Activated CD4-positive, alpha-beta memory T cell treated with anti-CD3 and anti-CD28 coated beads for 36 hours (primary cell): Measurements from ENCODE around the gene DNASE1L3. TPM values are rescaled to one million over a fixed set of nuclear protein-coding genes. Genes with fewer than 3 reads are reported as not detected.

Experiments
- CTCF ChIA-PET: fragments of 350-600 bp; sonication (Branson Sonifier 250); formaldehyde crosslinking; loops from one replicate; lab custom pipeline; 2021; ENCODE audit warnings: antibody characterized with exemption, inconsistent platforms; lab: Charles Lee
- POLR2A ChIA-PET: fragments of 350-600 bp; sonication (Branson Sonifier 250); formaldehyde crosslinking; loops from one replicate; lab custom pipeline; 2021; ENCODE audit warnings: antibody characterized with exemption; lab: Charles Lee
- DNase-seq: peaks from one replicate; pipeline ENCODE4 v3.0.0-alpha.2; 2020
- H3K27ac Mint-ChIP-seq: one replicate; pipeline ENCODE4 v1.8.0; 2021; ENCODE audit warnings: mixed read lengths
- H3K27me3 Mint-ChIP-seq: one replicate; pipeline ENCODE4 v1.8.0; 2021; ENCODE audit warnings: mixed read lengths
- H3K36me3 Mint-ChIP-seq: one replicate; pipeline ENCODE4 v1.8.0; 2021; ENCODE audit warnings: mixed read lengths
- H3K4me1 Mint-ChIP-seq: one replicate; pipeline ENCODE4 v1.8.0; 2021; ENCODE audit warnings: low read depth, mixed read lengths
- H3K4me3 Mint-ChIP-seq: one replicate; pipeline ENCODE4 v1.8.0; 2021; ENCODE audit warnings: mild to moderate bottlenecking, mixed read lengths
- H3K9me3 Mint-ChIP-seq: one replicate; pipeline ENCODE4 v1.8.0; 2021; ENCODE audit warnings: mixed read lengths
- intact Hi-C: fragments of 100-400 bp; cut with micrococcal nuclease; formaldehyde crosslinking; loops from one replicate; pipeline ENCODE4 v1.15.1; 2023
- total RNA-seq, 2 experiments: library from RNA; stranded (reverse); gene quantifications; one replicate each; pipeline ENCODE4 v1.2.3, GENCODE V29; 2021

Gene DNASE1L3
- total RNA-seq, 2 experiments from 2014 or later: not detected

DNA sequence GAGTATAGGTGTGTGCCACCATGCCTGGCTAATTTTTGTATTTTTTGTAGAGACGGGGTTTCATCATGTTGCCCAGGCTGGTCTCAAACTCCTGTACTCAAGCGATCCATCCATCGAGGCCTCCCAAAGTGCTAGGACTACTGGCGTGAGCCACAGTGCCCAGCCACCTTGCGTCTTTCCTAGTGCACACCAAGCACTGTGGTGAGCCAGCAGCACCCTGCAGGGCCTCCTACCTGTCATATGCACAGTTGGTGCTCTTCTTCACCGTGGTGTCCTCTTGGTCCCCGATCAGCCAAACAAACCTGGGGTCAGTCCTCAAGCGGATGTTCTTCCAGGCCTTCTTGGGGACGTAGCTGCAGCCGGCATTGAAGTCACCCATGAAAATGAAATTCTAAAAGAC, 13.2 kb downstream of the DNASE1L3 start:
- Mint-ChIP-seq H3K9me3 (no peaks in the 10 kb centered on the region), H3K4me3 (no peak overlapping the region), H3K27me3 (peaks cover 2% of the 10 kb centered on the region), H3K27ac (no peak overlapping the region), H3K4me1 (no peaks in the 10 kb centered on the region), H3K36me3 (no peaks in the 10 kb centered on the region)
- CTCF ChIA-PET: interaction anchor here (1.0 to 1.6 kb wide), 2 partner anchors 10 to 21 kb away, joined by 4 to 5 read pairs; no protein-coding TSS in a partner anchor
- no peak for DNase-seq
- intact Hi-C loops: no loop called here
- POLR2A ChIA-PET: no interaction called here

DNA sequence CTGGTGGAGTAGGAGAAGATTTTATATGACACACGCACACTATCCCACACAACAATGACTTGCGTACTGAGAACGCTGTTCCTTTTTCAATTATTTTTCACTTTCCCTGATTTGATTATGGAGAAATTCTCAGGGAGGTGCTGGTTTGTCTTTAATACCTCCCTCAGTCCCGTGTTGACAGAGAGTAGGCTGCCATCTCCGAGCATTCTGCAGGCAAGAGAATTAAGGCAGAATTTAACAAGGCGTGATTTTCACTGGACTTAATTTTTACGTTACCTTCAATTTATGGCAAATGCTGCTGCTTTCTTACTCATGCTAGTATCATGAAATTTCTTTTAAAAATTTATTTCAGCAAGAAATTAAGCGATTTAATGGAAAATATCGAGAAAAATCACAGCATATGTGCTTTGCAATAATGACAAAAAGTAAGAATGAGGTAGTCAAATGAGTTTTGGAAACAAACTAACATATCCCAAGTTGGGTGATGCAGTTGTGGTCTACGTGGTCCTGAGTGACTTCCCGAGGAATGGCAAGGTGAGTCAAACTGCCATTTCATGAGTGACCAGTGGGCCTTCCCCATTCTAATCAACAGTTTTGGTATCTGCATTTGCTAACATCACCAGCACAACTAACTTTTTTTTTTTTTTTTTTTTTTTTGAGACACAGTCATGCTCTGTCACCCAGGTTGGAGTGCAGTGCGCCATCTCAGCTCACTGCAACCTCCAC, 16.9 kb downstream of the DNASE1L3 start:
- DNase-seq: no peak
- POLR2A ChIA-PET: no interaction called here
- no peaks in the 10 kb centered on the region for H3K4me1 Mint-ChIP-seq
- no peak overlapping the region for H3K4me3 Mint-ChIP-seq
- H3K9me3 Mint-ChIP-seq: no peaks in the 10 kb centered on the region
- H3K27me3 Mint-ChIP-seq: no peaks in the 10 kb centered on the region
- no peak overlapping the region for H3K27ac Mint-ChIP-seq
- CTCF ChIA-PET: no interaction called here
- H3K36me3 Mint-ChIP-seq: no peaks in the 10 kb centered on the region
- intact Hi-C loops: no loop called here

DNA sequence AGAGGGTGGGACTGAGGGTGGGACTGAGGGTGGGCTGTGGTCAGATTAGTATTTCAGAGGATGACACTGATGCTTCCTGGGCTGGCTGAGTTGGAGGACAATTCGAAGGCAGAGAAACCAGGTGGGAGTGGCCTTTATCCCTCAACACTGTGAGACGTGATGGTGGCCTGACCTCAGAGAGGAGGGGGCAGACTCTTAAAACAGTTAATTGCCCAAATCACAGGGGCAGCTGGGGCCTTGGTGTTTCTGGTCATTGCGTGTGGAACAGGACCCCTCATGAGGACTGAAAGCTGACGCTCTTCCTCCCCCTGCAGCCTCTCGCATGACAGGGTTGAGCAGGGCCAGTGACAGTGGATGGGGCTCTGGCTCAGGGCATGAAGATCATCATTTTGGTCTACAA, 18.7 kb downstream of the DNASE1L3 start:
- Mint-ChIP-seq H3K36me3 (no peaks in the 10 kb centered on the region), H3K4me3 (no peak overlapping the region), H3K9me3 (no peaks in the 10 kb centered on the region), H3K27ac (no peak overlapping the region), H3K4me1 (no peaks in the 10 kb centered on the region), H3K27me3 (no peaks in the 10 kb centered on the region)
- no peak for DNase-seq
- intact Hi-C loops: no loop called here
- POLR2A ChIA-PET: no interaction called here
- CTCF ChIA-PET: interaction anchor here (1.6 kb wide), 1 partner anchor 25 kb away, joined by 5 read pairs; no protein-coding TSS in a partner anchor

DNA sequence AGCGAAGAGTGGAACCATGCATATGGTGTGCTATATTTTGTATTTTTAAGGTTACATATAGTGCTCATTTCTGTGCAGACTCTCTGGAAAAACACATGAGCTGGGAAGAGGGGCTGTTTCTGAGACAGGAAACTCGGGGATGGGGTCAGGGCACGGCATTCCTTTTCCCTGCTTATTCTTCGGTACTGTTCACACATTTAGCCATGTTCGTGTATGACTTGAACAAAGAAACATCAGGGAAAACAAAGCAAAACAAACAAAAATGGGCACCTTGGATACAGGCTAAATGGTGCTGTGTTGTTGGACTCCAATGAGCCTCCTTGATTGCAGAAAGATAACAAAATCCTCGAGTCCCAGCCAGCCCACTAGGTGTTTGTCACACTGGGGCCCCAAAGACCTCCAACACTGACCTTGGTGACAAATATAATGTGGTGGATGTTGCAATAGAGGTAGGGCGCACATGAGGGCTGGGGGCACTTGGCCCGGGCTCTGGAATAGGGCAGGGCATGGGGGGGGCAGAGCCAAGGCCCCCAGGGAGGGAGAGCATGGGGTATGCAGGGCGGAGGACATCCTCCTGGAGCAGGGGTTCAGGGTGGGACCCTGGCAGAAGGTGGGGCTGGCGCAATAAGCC, 19.3 kb downstream of the DNASE1L3 start:
- POLR2A ChIA-PET: no interaction called here
- no peak overlapping the region for H3K27ac Mint-ChIP-seq
- no peaks in the 10 kb centered on the region for H3K27me3 Mint-ChIP-seq
- CTCF ChIA-PET: interaction anchor here (7.7 kb wide), 1 partner anchor 27 kb away, joined by 188 read pairs; no protein-coding TSS in a partner anchor
- H3K9me3 Mint-ChIP-seq: no peaks in the 10 kb centered on the region
- H3K36me3 Mint-ChIP-seq: no peaks in the 10 kb centered on the region
- intact Hi-C loops: no loop called here
- DNase-seq: no peak
- H3K4me1 Mint-ChIP-seq: no peaks in the 10 kb centered on the region
- H3K4me3 Mint-ChIP-seq: no peak overlapping the region

DNA sequence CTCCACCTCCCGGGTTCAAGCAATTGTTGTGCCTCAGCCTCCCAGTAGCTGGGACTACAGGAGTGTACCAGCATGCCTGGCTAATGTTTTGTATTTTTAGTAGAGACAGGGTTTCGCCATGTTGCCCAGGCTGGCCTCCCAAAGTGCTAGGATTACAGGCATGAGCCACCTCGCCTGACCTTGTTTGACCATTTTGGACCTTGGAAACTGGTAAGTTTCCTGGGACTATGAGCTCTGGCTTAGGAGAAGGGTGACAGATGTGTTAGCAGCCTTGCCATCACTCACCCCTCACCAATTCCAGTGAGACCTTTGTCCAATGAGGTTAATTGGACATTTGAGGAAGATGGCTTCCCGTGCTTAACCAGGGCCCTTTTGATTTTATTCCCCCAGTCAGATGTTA, 19.9 kb downstream of the DNASE1L3 start:
- Mint-ChIP-seq H3K9me3 (no peaks in the 10 kb centered on the region), H3K27me3 (no peaks in the 10 kb centered on the region), H3K36me3 (no peaks in the 10 kb centered on the region), H3K4me1 (no peaks in the 10 kb centered on the region), H3K4me3 (no peak overlapping the region), H3K27ac (no peak overlapping the region)
- ChIA-PET CTCF (interaction anchor here (0.9 to 7.7 kb wide), 5 partner anchors 13 to 1391 kb away, joined by 3 to 188 read pairs (median 40); partner anchors contain the start of genes HTD2 and RPP14), POLR2A (no interaction called here)
- no peak for DNase-seq
- intact Hi-C loops: no loop called here

DNA sequence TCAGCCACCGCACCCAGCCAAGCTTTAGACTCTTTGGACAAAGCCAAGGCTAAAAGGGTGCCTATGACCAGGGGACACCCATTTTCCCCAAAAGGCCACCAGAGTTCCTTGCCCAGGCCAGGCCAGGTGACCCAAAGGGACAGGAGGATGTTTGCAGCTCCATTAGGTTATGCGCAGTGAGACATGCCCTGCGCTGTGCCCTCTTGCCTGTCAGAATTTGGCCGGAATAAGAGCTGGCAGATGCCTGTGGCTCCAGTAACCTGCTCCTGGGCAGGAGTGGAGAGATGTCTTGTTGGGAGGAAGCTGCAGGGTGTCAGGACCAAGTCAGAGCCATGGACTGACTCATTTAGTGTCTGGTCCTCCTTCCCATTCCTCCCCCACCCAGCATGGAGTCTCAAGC, 20.5 kb downstream of the DNASE1L3 start:
- no peak overlapping the region for H3K4me3 Mint-ChIP-seq
- H3K27ac Mint-ChIP-seq: no peak overlapping the region
- no peaks in the 10 kb centered on the region for H3K36me3 Mint-ChIP-seq
- H3K9me3 Mint-ChIP-seq: no peaks in the 10 kb centered on the region
- H3K4me1 Mint-ChIP-seq: no peaks in the 10 kb centered on the region
- POLR2A ChIA-PET: no interaction called here
- intact Hi-C loops: no loop called here
- CTCF ChIA-PET: interaction anchor here (0.9 to 7.7 kb wide), 6 partner anchors 12 to 1391 kb away, joined by 3 to 188 read pairs (median 44); partner anchors contain the start of genes HTD2 and RPP14
- no peaks in the 10 kb centered on the region for H3K27me3 Mint-ChIP-seq
- no peak for DNase-seq

DNA sequence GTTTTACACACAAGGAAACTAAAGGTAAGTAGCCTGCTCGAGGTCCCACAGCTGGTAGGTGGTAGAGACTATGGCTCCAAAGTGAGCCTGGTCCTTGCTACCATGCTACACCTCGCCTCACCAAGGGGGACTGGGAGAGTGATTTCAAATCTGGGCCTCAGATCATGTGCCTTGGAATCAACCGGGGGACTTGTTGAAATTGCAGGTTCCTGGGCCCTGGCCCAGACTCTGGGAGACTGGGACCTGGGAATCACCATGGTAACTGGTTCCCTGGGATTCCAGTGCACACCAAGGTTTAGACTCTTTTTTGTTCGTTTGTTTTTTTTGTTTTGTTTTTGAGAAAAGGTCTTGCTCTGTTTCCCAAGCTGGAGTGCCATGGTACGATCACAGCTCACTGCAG, 21.1 kb downstream of the DNASE1L3 start:
- Mint-ChIP-seq H3K4me1 (no peaks in the 10 kb centered on the region), H3K4me3 (no peak overlapping the region), H3K27me3 (no peaks in the 10 kb centered on the region), H3K9me3 (no peaks in the 10 kb centered on the region), H3K36me3 (no peaks in the 10 kb centered on the region), H3K27ac (no peak overlapping the region)
- CTCF ChIA-PET: interaction anchor here (1.7 to 7.7 kb wide), 7 partner anchors 12 to 182 kb away, joined by 6 to 188 read pairs (median 48); partner anchors contain the start of genes FLNB, HTD2 and RPP14
- POLR2A ChIA-PET: no interaction called here
- no peak for DNase-seq
- intact Hi-C loops: loop anchor here (10.0 kb wide), 1 partner anchor 225 kb away; no protein-coding TSS in a partner anchor

DNA sequence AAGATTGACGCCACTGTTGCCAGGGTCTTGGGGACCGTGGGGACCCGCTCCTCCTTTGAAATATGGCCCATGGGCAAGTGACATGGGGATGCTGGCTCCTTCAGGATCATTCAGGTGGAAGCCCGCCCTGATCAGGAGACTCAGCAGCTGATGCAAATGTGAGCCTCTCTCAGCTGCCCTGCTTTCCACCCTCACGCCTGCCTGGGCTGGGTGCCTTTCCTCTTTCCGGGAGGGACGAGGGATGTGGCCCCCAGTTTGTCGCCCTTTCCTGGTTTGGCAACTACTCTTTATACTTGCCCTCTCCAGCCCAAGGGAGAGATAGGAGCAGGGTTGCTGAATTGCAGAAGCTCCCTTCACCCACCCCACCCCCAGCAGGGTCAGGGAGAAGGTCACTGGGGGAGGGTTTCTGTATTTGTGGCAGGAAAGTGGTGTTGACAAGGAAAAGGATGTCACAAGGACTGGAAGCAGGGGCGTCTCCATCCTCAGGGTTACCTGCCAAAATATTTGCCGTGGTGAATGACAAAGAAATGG, 21.8 kb downstream of the DNASE1L3 start:
- Mint-ChIP-seq H3K4me1 (no peaks in the 10 kb centered on the region), H3K27me3 (no peaks in the 10 kb centered on the region), H3K36me3 (no peaks in the 10 kb centered on the region), H3K9me3 (no peaks in the 10 kb centered on the region), H3K27ac (no peak overlapping the region), H3K4me3 (no peak overlapping the region)
- ChIA-PET CTCF (interaction anchor here (0.6 to 7.7 kb wide), 13 partner anchors 11 to 1165 kb away, joined by 3 to 188 read pairs (median 11); partner anchors contain the start of genes FLNB, HTD2 and RPP14), POLR2A (no interaction called here)
- no peak for DNase-seq
- intact Hi-C loops: loop anchor here (10.0 kb wide), 1 partner anchor 226 kb away; no protein-coding TSS in a partner anchor

DNA sequence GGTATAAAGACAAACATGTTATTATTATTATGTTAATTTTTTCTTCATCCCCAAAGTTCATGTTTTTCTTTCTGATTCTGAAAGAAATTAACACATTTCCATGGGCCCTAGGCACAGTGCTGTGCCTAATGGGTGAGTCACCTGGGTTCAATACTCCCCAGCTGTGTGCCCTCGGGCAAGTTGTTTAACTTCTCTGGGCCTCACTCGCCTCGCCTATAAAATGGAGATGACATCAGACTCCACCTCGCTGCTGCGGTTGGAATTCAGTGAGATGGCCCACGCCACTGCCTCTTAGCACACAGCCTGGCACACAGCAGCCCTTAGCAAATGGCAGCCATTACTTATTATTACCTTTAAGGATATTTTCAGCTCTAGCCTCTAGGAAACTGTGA, 22.6 kb downstream of the DNASE1L3 start:
- Mint-ChIP-seq H3K27ac (no peak overlapping the region), H3K4me3 (no peak overlapping the region), H3K27me3 (no peaks in the 10 kb centered on the region), H3K36me3 (no peaks in the 10 kb centered on the region), H3K9me3 (no peaks in the 10 kb centered on the region), H3K4me1 (no peaks in the 10 kb centered on the region)
- ChIA-PET CTCF (interaction anchor here (0.6 to 7.7 kb wide), 29 partner anchors 9 to 446 kb away, joined by 3 to 188 read pairs (median 5); partner anchors contain the start of genes FLNB, HTD2 and RPP14), POLR2A (interaction anchor here (0.6 kb wide), 1 partner anchor 30 kb away, joined by 3 read pairs; no protein-coding TSS in a partner anchor)
- DNase-seq: no peak
- intact Hi-C loops: loop anchor here (10.0 kb wide), 1 partner anchor 227 kb away; no protein-coding TSS in a partner anchor

DNA sequence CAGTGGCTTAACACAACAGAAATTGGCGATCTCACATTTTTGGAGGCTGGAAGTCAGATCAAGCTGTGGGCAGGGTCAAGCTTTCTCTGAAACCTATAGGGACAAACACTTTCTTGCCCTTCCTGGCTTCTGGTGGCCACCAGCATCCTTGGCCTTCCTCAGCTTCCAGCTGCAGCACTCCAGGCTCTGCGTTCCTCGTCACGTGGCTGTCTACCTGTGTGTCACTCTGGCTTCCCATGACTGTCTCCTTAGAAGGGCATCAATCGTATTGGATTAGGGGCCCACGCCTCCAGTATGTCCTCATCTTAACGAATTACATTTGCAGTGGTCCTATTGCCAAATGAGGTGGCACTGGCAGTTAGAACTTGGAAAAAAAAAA, 25.8 kb downstream of the DNASE1L3 start:
- ChIA-PET CTCF (interaction anchor here (1.2 to 7.7 kb wide), 4 partner anchors 33 to 1074 kb away, joined by 3 to 188 read pairs (median 31); partner anchors contain the start of genes HTD2 and RPP14), POLR2A (no interaction called here)
- Mint-ChIP-seq H3K9me3 (no peaks in the 10 kb centered on the region), H3K27ac (no peak overlapping the region), H3K27me3 (no peaks in the 10 kb centered on the region), H3K4me3 (no peak overlapping the region), H3K4me1 (no peaks in the 10 kb centered on the region), H3K36me3 (no peaks in the 10 kb centered on the region)
- DNase-seq: no peak
- intact Hi-C loops: loop anchor here (10.0 kb wide), 1 partner anchor 230 kb away; no protein-coding TSS in a partner anchor

DNA sequence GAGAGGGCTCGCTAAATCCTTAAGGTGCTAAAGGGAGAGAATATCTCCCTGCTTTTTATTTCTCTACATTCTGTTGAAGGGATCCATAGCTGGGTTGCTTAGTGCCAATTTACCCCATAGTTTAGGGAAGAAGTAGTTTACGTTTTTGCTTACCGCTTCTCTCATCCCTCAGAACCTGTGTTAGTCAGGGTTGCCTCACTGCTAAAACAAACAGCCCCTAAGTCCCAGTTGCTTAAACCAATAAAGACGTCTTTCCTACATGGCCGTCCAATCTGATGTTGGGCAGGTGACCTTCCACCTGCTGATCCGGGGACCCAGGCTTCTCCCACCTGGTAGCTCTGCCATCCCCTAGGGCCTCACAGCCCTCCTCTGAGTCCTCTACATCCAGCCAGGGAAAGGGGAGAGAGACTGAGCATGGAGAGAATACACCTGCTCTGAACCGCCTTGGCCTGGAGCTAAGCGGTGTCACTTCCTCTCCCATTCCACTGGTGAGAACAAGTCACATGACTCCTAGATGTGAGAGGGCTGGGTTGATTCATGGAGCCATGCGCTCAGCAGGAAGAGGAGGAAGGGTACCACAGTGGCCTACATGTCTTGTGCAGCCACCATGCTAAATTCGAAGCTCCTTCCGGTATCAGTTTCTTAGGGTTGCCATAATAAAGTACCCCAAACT, 26.3 kb downstream of the DNASE1L3 start:
- CTCF ChIA-PET: interaction anchor here (1.2 to 7.7 kb wide), 4 partner anchors 34 to 1074 kb away, joined by 3 to 188 read pairs (median 31); partner anchors contain the start of genes HTD2 and RPP14
- POLR2A ChIA-PET: interaction anchor here (0.5 kb wide), 1 partner anchor 48 kb away, joined by 3 read pairs; no protein-coding TSS in a partner anchor
- no peak overlapping the region for H3K27ac Mint-ChIP-seq
- intact Hi-C loops: loop anchor here (10.0 kb wide), 1 partner anchor 230 kb away; no protein-coding TSS in a partner anchor
- H3K27me3 Mint-ChIP-seq: no peaks in the 10 kb centered on the region
- no peak for DNase-seq
- no peaks in the 10 kb centered on the region for H3K4me1 Mint-ChIP-seq
- no peaks in the 10 kb centered on the region for H3K9me3 Mint-ChIP-seq
- H3K4me3 Mint-ChIP-seq: no peak overlapping the region
- no peaks in the 10 kb centered on the region for H3K36me3 Mint-ChIP-seq
